MCF 10A (cell line): ENCODE data around the gene NCAM1. TPM values are rescaled to one million over a fixed set of nuclear protein-coding genes. Genes with fewer than 3 reads are reported as not detected.
A peak's percentile ranks its signal among the peaks of the same experiment; 100 is the strongest.
"Not testable (repeated sequence)": the region's sequence is repeated elsewhere in the genome, so short reads cannot be mapped to it uniquely, and the experiment has no call there.

ENCODE experiments used
- BruUV-seq: library from RNA; stranded (reverse); fragments of 400-500 nt; replicated peaks from 2 replicates; lab custom pipeline; 2021; lab: Mats Ljungman, UMichigan
- CTCF ChIA-PET: fragments of 300-600 bp; sonication (Branson Sonifier 250); formaldehyde crosslinking; extraction: SDS; loops from one replicate; lab custom pipeline; 2021; ENCODE audit warnings: antibody characterized with exemption, inconsistent platforms; lab: Yijun Ruan, JAX
- POLR2A ChIA-PET: fragments of 300-600, 350-650 bp; sonication (Branson Sonifier 250); formaldehyde crosslinking; extraction: SDS; loops from one replicate; lab custom pipeline; 2020; ENCODE audit warnings: antibody characterized with exemption, inconsistent platforms; lab: Yijun Ruan, JAX
- DNase-seq: peaks from one replicate; pipeline ENCODE4 v3.0.0-alpha.2; 2018; ENCODE audit not compliant: unreplicated experiment
- H3K27ac Mint-ChIP-seq: one replicate; pipeline ENCODE4 v1.8.0; 2022; ENCODE audit warnings: mild to moderate bottlenecking, low read depth, mixed read lengths; ENCODE audit not compliant: unreplicated experiment
- H3K27me3 Mint-ChIP-seq: one replicate; pipeline ENCODE4 v1.8.0; 2022; ENCODE audit warnings: mixed read lengths; ENCODE audit not compliant: insufficient read depth, unreplicated experiment
- H3K36me3 Mint-ChIP-seq: one replicate; pipeline ENCODE4 v1.8.0; 2022; ENCODE audit warnings: mild to moderate bottlenecking, moderate library complexity, mixed read lengths; ENCODE audit not compliant: insufficient read depth, unreplicated experiment
- H3K4me1 Mint-ChIP-seq: one replicate; pipeline ENCODE4 v1.8.0; 2022; ENCODE audit warnings: mixed read lengths; ENCODE audit not compliant: insufficient read depth, unreplicated experiment
- H3K4me3 Mint-ChIP-seq: one replicate; pipeline ENCODE4 v1.8.0; 2022; ENCODE audit warnings: mild to moderate bottlenecking, moderate library complexity, mixed read lengths; ENCODE audit not compliant: unreplicated experiment
- H3K9me3 Mint-ChIP-seq: one replicate; pipeline ENCODE4 v1.8.0; 2022; ENCODE audit warnings: mixed read lengths; ENCODE audit not compliant: unreplicated experiment
- intact Hi-C: fragments of 100-400 bp; cut with micrococcal nuclease; formaldehyde crosslinking; loops from 2 replicates; pipeline ENCODE4 v1.14.1; 2022
- total RNA-seq: library from RNA; stranded (reverse); gene quantifications from 2 replicates; pipeline ENCODE4 v1.2.3, GENCODE V29; 2022
- TF ChIP-seq, protein P1 (sequence below): fragments of 200-600 bp; IDR thresholded peaks from one replicate; pipeline ENCODE4 v1.8.0; 2022; ENCODE audit warnings: antibody characterized with exemption, mild to moderate bottlenecking; ENCODE audit not compliant: unreplicated experiment

Gene NCAM1
- total RNA-seq, 1 experiment from 2014 or later, result 0.19 TPM

DNA sequence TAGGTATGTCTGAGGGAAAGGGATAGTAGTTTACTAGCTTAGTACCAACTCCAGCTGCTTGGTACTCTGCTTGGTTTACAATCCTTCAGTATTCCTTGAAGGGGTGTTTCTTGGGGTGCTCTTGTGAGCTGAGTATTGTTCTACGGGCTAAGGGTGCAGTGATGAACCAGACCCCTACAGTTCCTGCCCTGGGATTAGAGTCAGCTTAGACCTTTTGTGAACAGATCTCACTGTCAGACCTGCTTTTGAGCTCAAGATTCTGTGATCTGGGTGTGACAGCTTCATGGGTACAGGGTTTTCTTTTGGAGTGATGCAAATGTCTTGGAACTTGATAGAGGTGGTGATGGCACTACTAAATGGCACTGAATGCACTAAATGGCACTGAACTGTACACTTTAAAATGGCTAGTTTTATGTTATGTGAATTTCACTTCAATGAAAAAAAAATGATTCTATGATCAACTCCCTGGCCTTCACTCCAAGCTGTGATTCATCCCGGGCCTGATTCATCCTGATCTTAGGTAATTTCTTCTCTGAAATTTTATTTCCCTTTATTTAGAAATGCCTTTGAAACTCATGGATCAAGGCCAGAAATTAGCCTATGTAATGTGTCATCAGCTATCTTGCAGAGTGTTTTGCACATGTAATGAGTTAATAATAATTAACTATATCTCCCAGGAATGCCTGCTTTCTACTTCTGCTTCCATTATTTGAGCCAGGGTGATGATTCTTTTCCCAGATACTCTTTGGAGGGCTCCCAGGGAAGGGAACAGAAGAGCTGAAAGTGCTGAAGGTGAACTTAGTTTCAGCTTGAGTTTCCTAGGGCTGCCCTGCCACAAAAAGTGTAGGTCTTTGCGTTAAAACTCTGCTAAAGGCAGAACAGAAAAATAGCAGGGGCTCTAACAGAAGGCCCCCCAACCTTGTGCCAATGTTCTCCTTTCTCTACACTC lies 87.9 kb downstream of the NCAM1 start:
- TF ChIP-seq, protein P1, sequence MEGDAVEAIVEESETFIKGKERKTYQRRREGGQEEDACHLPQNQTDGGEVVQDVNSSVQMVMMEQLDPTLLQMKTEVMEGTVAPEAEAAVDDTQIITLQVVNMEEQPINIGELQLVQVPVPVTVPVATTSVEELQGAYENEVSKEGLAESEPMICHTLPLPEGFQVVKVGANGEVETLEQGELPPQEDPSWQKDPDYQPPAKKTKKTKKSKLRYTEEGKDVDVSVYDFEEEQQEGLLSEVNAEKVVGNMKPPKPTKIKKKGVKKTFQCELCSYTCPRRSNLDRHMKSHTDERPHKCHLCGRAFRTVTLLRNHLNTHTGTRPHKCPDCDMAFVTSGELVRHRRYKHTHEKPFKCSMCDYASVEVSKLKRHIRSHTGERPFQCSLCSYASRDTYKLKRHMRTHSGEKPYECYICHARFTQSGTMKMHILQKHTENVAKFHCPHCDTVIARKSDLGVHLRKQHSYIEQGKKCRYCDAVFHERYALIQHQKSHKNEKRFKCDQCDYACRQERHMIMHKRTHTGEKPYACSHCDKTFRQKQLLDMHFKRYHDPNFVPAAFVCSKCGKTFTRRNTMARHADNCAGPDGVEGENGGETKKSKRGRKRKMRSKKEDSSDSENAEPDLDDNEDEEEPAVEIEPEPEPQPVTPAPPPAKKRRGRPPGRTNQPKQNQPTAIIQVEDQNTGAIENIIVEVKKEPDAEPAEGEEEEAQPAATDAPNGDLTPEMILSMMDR, result no peak
- ChIA-PET CTCF (interaction anchor here (0.6 to 2.4 kb wide), 6 partner anchors 29 to 521 kb away, joined by 3 to 9 read pairs (median 3); no protein-coding TSS in a partner anchor), POLR2A (interaction anchor here (0.6 to 1.9 kb wide), 11 partner anchors 10 to 648 kb away, joined by 3 to 8 read pairs (median 3); no protein-coding TSS in a partner anchor)
- peak; percentile 90 for DNase-seq
- peaks cover 11% of the 10 kb centered on the region for H3K4me1 Mint-ChIP-seq
- H3K27me3 Mint-ChIP-seq, result no peaks in the 10 kb centered on the region
- H3K36me3 Mint-ChIP-seq, result no peaks in the 10 kb centered on the region
- no peak overlapping the region for H3K4me3 Mint-ChIP-seq
- H3K9me3 Mint-ChIP-seq, result peaks cover 7% of the 10 kb centered on the region
- no peak overlapping the region for H3K27ac Mint-ChIP-seq
- no TSS peak for BruUV-seq
- intact Hi-C loops, result no loop called here

- intact Hi-C loops, BruUV-seq, CTCF ChIA-PET: not testable (repeated sequence)
Measured at GRCh38 chr11:113053042-113053441, 91.8 kb downstream of the NCAM1 start.

GRCh38 chr11:113057038-113057437 lies 95.8 kb downstream of the NCAM1 start:
- ChIA-PET POLR2A (interaction anchor here (0.6 to 0.7 kb wide), 2 partner anchors 29 to 151 kb away, joined by 3 read pairs; no protein-coding TSS in a partner anchor), CTCF (interaction anchor here (0.6 kb wide), 1 partner anchor 73 kb away, joined by 3 read pairs; no protein-coding TSS in a partner anchor)
- no peak for DNase-seq
- H3K36me3 Mint-ChIP-seq, result no peaks in the 10 kb centered on the region
- no TSS peak for BruUV-seq
- TF ChIP-seq, protein P1, result no peak
- no peaks in the 10 kb centered on the region for H3K27me3 Mint-ChIP-seq
- no peaks in the 10 kb centered on the region for H3K9me3 Mint-ChIP-seq
- no peaks in the 10 kb centered on the region for H3K4me1 Mint-ChIP-seq
- intact Hi-C loops, result no loop called here
- no peak overlapping the region for H3K27ac Mint-ChIP-seq
- no peak overlapping the region for H3K4me3 Mint-ChIP-seq

More at GRCh38 chr11:113053042-113053441, 91.8 kb downstream of the NCAM1 start:
- H3K27me3 Mint-ChIP-seq, H3K27ac Mint-ChIP-seq, POLR2A ChIA-PET, DNase-seq, H3K36me3 Mint-ChIP-seq, H3K4me3 Mint-ChIP-seq, H3K9me3 Mint-ChIP-seq: not testable (repeated sequence)
- peaks cover 11% of the 10 kb centered on the region for H3K4me1 Mint-ChIP-seq

DNA sequence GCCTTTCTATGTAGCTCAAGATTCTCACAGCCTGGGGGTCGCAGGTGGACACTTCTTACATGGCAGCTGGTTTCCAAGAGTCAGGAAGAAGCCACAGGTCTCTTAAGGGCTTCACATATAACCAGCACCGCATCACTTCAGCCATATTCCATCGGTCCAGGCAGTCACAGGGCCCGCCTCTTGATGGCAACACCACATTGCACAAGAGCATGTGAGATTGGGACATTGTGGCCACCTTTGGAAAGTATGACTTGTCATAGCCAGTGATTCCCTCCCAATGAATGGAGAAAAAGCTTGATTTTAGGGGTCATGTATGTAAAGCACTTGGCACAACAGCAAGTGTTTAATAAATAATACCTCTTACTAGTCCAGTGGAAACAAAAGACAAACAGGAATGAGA lies 98.3 kb downstream of the NCAM1 start:
- peak; percentile 8 for DNase-seq
- Mint-ChIP-seq H3K27ac (no peak overlapping the region), H3K9me3 (no peaks in the 10 kb centered on the region), H3K4me3 (no peak overlapping the region), H3K36me3 (no peaks in the 10 kb centered on the region), H3K27me3 (no peaks in the 10 kb centered on the region), H3K4me1 (no peaks in the 10 kb centered on the region)
- intact Hi-C loops, result no loop called here
- TF ChIP-seq, protein P1, result no peak
- BruUV-seq, result no TSS peak
- ChIA-PET POLR2A (interaction anchor here (1.4 kb wide), 1 partner anchor 10 kb away, joined by 3 read pairs; no protein-coding TSS in a partner anchor), CTCF (interaction anchor here (0.6 kb wide), 1 partner anchor 133 kb away, joined by 3 read pairs; no protein-coding TSS in a partner anchor)
